ENCODE measurements around the gene RBM45. TPM values are rescaled to one million over a fixed set of nuclear protein-coding genes. Genes with fewer than 3 reads are reported as not detected.

RBM45 gene
- total and polyA plus RNA-seq, 12 donors, result 5.2 to 27.8 (median 12.3) TPM

GRCh38 chr2:178101321-178102079 is 10.7 kb upstream of the RBM45 start:
- TF ChIP-seq POLR2A (IDR thresholded peaks at IDR 0.05) (no peak), CTCF (IDR thresholded peaks at IDR 0.05) (no peak)
- DNase-seq, result no peak
- H3K36me3 ChIP-seq (replicated peaks in 1 of 2), result no peaks in the 10 kb centered on the region
- no peak overlapping the region for H3K4me3 ChIP-seq
- no peaks in the 10 kb centered on the region for H3K27me3 ChIP-seq
- H3K27ac ChIP-seq, result no peak overlapping the region
- H3K9me3 ChIP-seq (replicated peaks in 1 of 3), result no peaks in the 10 kb centered on the region
- WGBS, 4 donors, result 82 to 91% (median 86%) methylated on average over 3 of the region's 3 CpGs
- no peaks in the 10 kb centered on the region for H3K4me1 ChIP-seq (replicated peaks in 1 of 2)
- intact Hi-C loops (cut with DNase I), result no loop called here

GRCh38 chr2:178105566-178105965 is 6.7 kb upstream of the RBM45 start:
- no peaks in the 10 kb centered on the region for H3K4me1 ChIP-seq (replicated peaks in 1 of 2)
- DNase-seq, result no peak
- no peak overlapping the region for H3K27ac ChIP-seq
- TF ChIP-seq POLR2A (IDR thresholded peaks at IDR 0.05), result no peak
- TF ChIP-seq CTCF (IDR thresholded peaks at IDR 0.05), result no peak
- no peaks in the 10 kb centered on the region for H3K9me3 ChIP-seq (replicated peaks in 1 of 3)
- no peaks in the 10 kb centered on the region for H3K27me3 ChIP-seq
- WGBS, 4 donors, result 58 to 80% (median 66%) methylated on average over 2 of the region's 2 CpGs
- H3K4me3 ChIP-seq, result no peak overlapping the region
- H3K36me3 ChIP-seq (replicated peaks in 1 of 2), result no peaks in the 10 kb centered on the region
- intact Hi-C loops (cut with DNase I), result no loop called here

- Histone ChIP-seq H3K27ac (no peak overlapping the region), H3K36me3 (replicated peaks in 1 of 2) (no peaks in the 10 kb centered on the region), H3K4me3 (no peak overlapping the region), H3K4me1 (replicated peaks in 1 of 2) (no peaks in the 10 kb centered on the region), H3K9me3 (replicated peaks in 1 of 3) (no peaks in the 10 kb centered on the region), H3K27me3 (no peaks in the 10 kb centered on the region)
- no peak for TF ChIP-seq CTCF (IDR thresholded peaks at IDR 0.05)
- no peak for TF ChIP-seq POLR2A (IDR thresholded peaks at IDR 0.05)
- intact Hi-C loops (cut with DNase I), result no loop called here
- DNase-seq, result no peak
- 51 to 64% (median 58%) methylated on average over 2 of the region's 2 CpGs for WGBS, 4 donors
Measured at GRCh38 chr2:178106053-178106452, 6.2 kb upstream of the RBM45 start.

GRCh38 chr2:178108176-178108575 is 4.1 kb upstream of the RBM45 start:
- DNase-seq, result no peak
- Histone ChIP-seq H3K36me3 (replicated peaks in 1 of 2) (no peaks in the 10 kb centered on the region), H3K27me3 (no peaks in the 10 kb centered on the region), H3K9me3 (replicated peaks in 1 of 3) (no peaks in the 10 kb centered on the region), H3K27ac (no peak overlapping the region), H3K4me1 (replicated peaks in 1 of 2) (peaks cover 0 to 4% of the 10 kb centered on the region in 2 donors), H3K4me3 (no peak overlapping the region)
- TF ChIP-seq CTCF (IDR thresholded peaks at IDR 0.05) (no peak), POLR2A (IDR thresholded peaks at IDR 0.05) (no peak)
- 78 to 89% (median 84%) methylated on average over 20 to 21 of the region's 21 CpGs for WGBS, 4 donors
- intact Hi-C loops (cut with DNase I), result no loop called here

Measured in adrenal gland (tissue), 12 donors.